HepG2 (cell line): Measurements from ENCODE around the gene GPR17. TPM values are rescaled to one million over a fixed set of nuclear protein-coding genes. Genes with fewer than 3 reads are reported as not detected.

Experiments
- ARID4A ChIP-seq: sonication (generic); formaldehyde crosslinking; IDR thresholded peaks from 2 replicates; pipeline ENCODE4 v1.5.0; 2020; ENCODE audit warnings: mild to moderate bottlenecking, missing genetic modification reagents, borderline replicate concordance
- HES4 ChIP-seq: sonication (generic); formaldehyde crosslinking; IDR thresholded peaks from 2 replicates; pipeline ENCODE4 v1.9.0; 2021; ENCODE audit warnings: mild to moderate bottlenecking, missing genetic modification reagents, borderline replicate concordance
- HMGXB4 ChIP-seq, 2 experiments: sonication (generic) in 1 of 2; formaldehyde crosslinking in 1 of 2; IDR thresholded peaks; 2 replicates each; pipeline versions ENCODE4 v1.4.0 to v1.6.1; 2018 to 2020; ENCODE audit warnings: missing genetic modification reagents in 2 of 2, borderline replicate concordance in 1 of 2, low read depth in 1 of 2, mild to moderate bottlenecking in 1 of 2, missing biosample characterization in 1 of 2
- HNF1A ChIP-seq, 2 experiments: sonication (generic) in 1 of 2; formaldehyde crosslinking in 1 of 2; IDR thresholded peaks; 2 replicates each; pipeline versions ENCODE4 v1.4.0 to v1.6.1; 2016 to 2020; ENCODE audit warnings: borderline replicate concordance in 1 of 2, low read depth in 1 of 2, mild to moderate bottlenecking in 1 of 2, missing genetic modification reagents in 1 of 2
- NCOA5 ChIP-seq: sonication (generic); formaldehyde crosslinking; IDR thresholded peaks from 2 replicates; pipeline ENCODE4 v1.4.0; 2020; ENCODE audit warnings: missing genetic modification reagents
- PCBP1 ChIP-seq: fragments of 200-400 bp; formaldehyde crosslinking; IDR thresholded peaks from 2 replicates; pipeline ENCODE4 v1.6.1; 2017; ENCODE audit warnings: mild to moderate bottlenecking, low read depth, low read length, borderline replicate concordance
- PPARG ChIP-seq: conservative IDR thresholded peaks from 2 replicates; pipeline ENCODE4 v1.6.1; 2016; ENCODE audit warnings: missing biosample characterization, missing genetic modification reagents
- THAP7 ChIP-seq: sonication (generic); formaldehyde crosslinking; IDR thresholded peaks from 2 replicates; pipeline ENCODE4 v1.8.1; 2023; ENCODE audit warnings: mild to moderate bottlenecking, missing genetic modification reagents
- U2AF1 ChIP-seq: fragments of 200-400 bp; formaldehyde crosslinking; optimal IDR thresholded peaks from 2 replicates; pipeline ENCODE3; 2017; ENCODE audit warnings: mild to moderate bottlenecking, low read depth, low read length
- ZNF160 ChIP-seq: sonication (generic); formaldehyde crosslinking; IDR thresholded peaks from 2 replicates; pipeline ENCODE4 v1.8.0; 2022; ENCODE audit warnings: mild to moderate bottlenecking, inconsistent platforms, missing genetic modification reagents
- ZNF275 ChIP-seq: sonication (generic); formaldehyde crosslinking; IDR thresholded peaks from 2 replicates; pipeline ENCODE4 v1.8.0; 2022; ENCODE audit warnings: missing genetic modification reagents, mild to moderate bottlenecking, inconsistent platforms, borderline replicate concordance
- ZNF510 ChIP-seq: sonication (generic); formaldehyde crosslinking; IDR thresholded peaks from 2 replicates; pipeline ENCODE4 v1.4.0; 2020; ENCODE audit warnings: low read depth, mild to moderate bottlenecking, missing genetic modification reagents
- ZNF563 ChIP-seq: sonication (generic); formaldehyde crosslinking; IDR thresholded peaks from 2 replicates; pipeline ENCODE4 v1.8.0; 2022; ENCODE audit warnings: mild to moderate bottlenecking, moderate library complexity, missing genetic modification reagents
- polyA plus RNA-seq, 8 experiments: library from polyadenylated mRNA; depleted of rRNA in 3 of 8; stranded (reverse) in 7 of 8; unstranded in 1 of 8; fragments of >200 nt; fragmentation: Illumina TruSeq in 4 of 8; extraction: Trizol in 4 of 8; gene quantifications; 2 replicates each; pipeline versions ENCODE4 v1.2.1 to v1.2.3, GENCODE V29; 2011 to 2016; ENCODE audit warnings: low read depth in 4 of 8, missing spikeins in 1 of 8, mixed read lengths in 1 of 8; ENCODE audit not compliant: insufficient read depth in 1 of 8
- total RNA-seq, 5 experiments: library from RNA; depleted of rRNA; stranded (reverse); fragments of >200 nt; fragmentation: Illumina TruSeq; extraction: Trizol; gene quantifications; 2 replicates each; pipeline ENCODE4 v1.2.3, GENCODE V29; 2016; ENCODE audit warnings: low read depth in 1 of 5

GPR17 gene
- total and polyA plus RNA-seq, 2 of the 13 experiments (the other 11 are each of a cell fraction or from before 2014, with no cell fraction given), result not detected

GRCh38 chr2:127640082-127641072, 5.6 kb upstream of the GPR17 start (continued):
- TF ChIP-seq HNF1A (IDR thresholded peaks at IDR 0.05; ENCODE audit: low read depth) (no peak), HNF1A (CRISPR knock-in tag; IDR thresholded peaks at IDR 0.05; ENCODE audit: borderline replicate concordance) (no peak), U2AF1 (no peak), NCOA5 (CRISPR knock-in tag) (no peak), PCBP1 (0 out of 2 replicates have a peak, but pooled peaks have one; percentile 13), ZNF275 (0 out of 2 replicates have a peak, but pooled peaks have one; percentile 36), HES4 (CRISPR knock-in tag) (no peak), ARID4A (CRISPR knock-in tag) (peak; percentile 47), ZNF510 (CRISPR knock-in tag) (no peak), HMGXB4 (CRISPR knock-in tag; IDR thresholded peaks at IDR 0.05; ENCODE audit: borderline replicate concordance in 1 of 2, low read depth in 1 of 2) (peak; percentile 76 to 88), ZNF563 (CRISPR knock-in tag) (0 out of 2 replicates have a peak, but pooled peaks have one; percentile 8), PPARG (CRISPR knock-in tag) (no peak), THAP7 (CRISPR knock-in tag) (no peak), ZNF160 (CRISPR knock-in tag) (no peak)
